ENCODE data around the gene IWS1. TPM values are rescaled to one million over a fixed set of nuclear protein-coding genes. Genes with fewer than 3 reads are reported as not detected.

The IWS1 gene
- total RNA-seq, 2 donors from 2014 or later: 33.3 to 43.8 TPM

Other genes with a start within 250 kb of the IWS1 start
- 10 to 100 TPM; 51.6 to 58.2 TPM for gene ERCC3, start 232.3 kb downstream of the IWS1 start, total RNA-seq
- gene MAP3K2, start 138.5 kb downstream of the IWS1 start, total RNA-seq: 10 to 100 TPM; 44.9 to 92.5 TPM
- not detected for gene PROC, start 108.1 kb downstream of the IWS1 start, total RNA-seq
- under 1 TPM; 0.16 to 0.19 TPM for gene MYO7B, start 9.2 kb upstream of the IWS1 start, total RNA-seq
- not detected for gene GPR17, start 119.7 kb upstream of the IWS1 start, total RNA-seq
- gene LIMS2, start 149.0 kb upstream of the IWS1 start, total RNA-seq: 1 to 10 TPM; 2.4 to 4.8 TPM
- 1 to 10 TPM; 2.5 to 2.9 TPM for gene SFT2D3, start 175.0 kb upstream of the IWS1 start, total RNA-seq